Nephron (organoid): ENCODE results near the gene COL6A2.

ENCODE experiments used
- H3K27ac Mint-ChIP-seq, 3 experiments: 2 replicates each; pipeline ENCODE4 v1.8.0; 2020; ENCODE audit warnings: mixed read lengths in 3 of 3, mild to moderate bottlenecking in 2 of 3, moderate library complexity in 1 of 3
- H3K27me3 Mint-ChIP-seq: 2 replicates; pipeline ENCODE4 v1.8.0; 2021; ENCODE audit warnings: low read depth, mild to moderate bottlenecking, moderate library complexity, mixed read lengths
- H3K36me3 Mint-ChIP-seq: 2 replicates; pipeline ENCODE4 v1.8.0; 2020; ENCODE audit warnings: low read depth, mixed read lengths
- H3K4me1 Mint-ChIP-seq: 2 replicates; pipeline ENCODE4 v1.8.0; 2020; ENCODE audit warnings: mixed read lengths
- H3K4me3 Mint-ChIP-seq, 3 experiments: 2 replicates each; pipeline ENCODE4 v1.8.0; 2020; ENCODE audit warnings: mild to moderate bottlenecking in 3 of 3, mixed read lengths in 3 of 3, moderate library complexity in 2 of 3
- H3K9me3 Mint-ChIP-seq: 2 replicates; pipeline ENCODE4 v1.8.0; 2020; ENCODE audit warnings: mixed read lengths
- CTCF ChIP-seq, 3 experiments: fragments of 200-600 bp; sonication (generic); IDR thresholded peaks; one replicate each; pipeline ENCODE4 v1.5.0; 2021; ENCODE audit warnings: antibody characterized with exemption in 3 of 3; ENCODE audit not compliant: unreplicated experiment in 3 of 3

Gene COL6A2

GRCh38 chr21:46051821-46052675 lies 45.9 kb upstream of the COL6A2 start:
- TF ChIP-seq CTCF (IDR thresholded peaks at IDR 0.05; ENCODE audit: unreplicated experiment in 3 of 3): no peak
- no peaks in the 10 kb centered on the region for H3K36me3 Mint-ChIP-seq
- no peaks in the 10 kb centered on the region for H3K27me3 Mint-ChIP-seq
- H3K4me1 Mint-ChIP-seq: peaks cover 33% of the 10 kb centered on the region
- peak overlapping the region in 2 of 3 experiments; percentile 81 to 96 for H3K27ac Mint-ChIP-seq
- H3K4me3 Mint-ChIP-seq: no peak overlapping the region
- H3K9me3 Mint-ChIP-seq: peaks cover 2% of the 10 kb centered on the region

GRCh38 chr21:46052703-46053651 lies 44.9 kb upstream of the COL6A2 start:
- no peak for TF ChIP-seq CTCF (IDR thresholded peaks at IDR 0.05; ENCODE audit: unreplicated experiment in 3 of 3)
- Mint-ChIP-seq H3K27me3 (peaks cover 3% of the 10 kb centered on the region), H3K36me3 (no peaks in the 10 kb centered on the region), H3K4me1 (peaks cover 42% of the 10 kb centered on the region), H3K9me3 (peaks cover 2% of the 10 kb centered on the region), H3K4me3 (no peak overlapping the region), H3K27ac (peak overlapping the region in 2 of 3 experiments; percentile 96 to 98)

- H3K27me3 Mint-ChIP-seq: peaks cover 10% of the 10 kb centered on the region
- H3K4me1 Mint-ChIP-seq: peaks cover 49% of the 10 kb centered on the region
- TF ChIP-seq CTCF (IDR thresholded peaks at IDR 0.05; ENCODE audit: unreplicated experiment in 3 of 3): no peak
- peaks cover 5% of the 10 kb centered on the region for H3K9me3 Mint-ChIP-seq
- H3K4me3 Mint-ChIP-seq: peak overlapping the region in 1 of 3 experiments; percentile 35
- peak overlapping the region in 2 of 3 experiments; percentile 96 to 98 for H3K27ac Mint-ChIP-seq
- H3K36me3 Mint-ChIP-seq: no peaks in the 10 kb centered on the region
Observed at GRCh38 chr21:46054031-46054430, 43.9 kb upstream of the COL6A2 start.

GRCh38 chr21:46054451-46054881 lies 43.4 kb upstream of the COL6A2 start:
- no peak for TF ChIP-seq CTCF (IDR thresholded peaks at IDR 0.05; ENCODE audit: unreplicated experiment in 3 of 3)
- H3K4me1 Mint-ChIP-seq: peaks cover 49% of the 10 kb centered on the region
- H3K27ac Mint-ChIP-seq: peak overlapping the region in 2 of 3 experiments; percentile 96 to 98
- H3K4me3 Mint-ChIP-seq: peak overlapping the region in 2 of 3 experiments; percentile 32 to 35
- peaks cover 10% of the 10 kb centered on the region for H3K27me3 Mint-ChIP-seq
- H3K36me3 Mint-ChIP-seq: no peaks in the 10 kb centered on the region
- peaks cover 8% of the 10 kb centered on the region for H3K9me3 Mint-ChIP-seq

GRCh38 chr21:46055863-46056281 lies 42.0 kb upstream of the COL6A2 start:
- H3K9me3 Mint-ChIP-seq: peaks cover 11% of the 10 kb centered on the region
- H3K36me3 Mint-ChIP-seq: no peaks in the 10 kb centered on the region
- no peak for TF ChIP-seq CTCF (IDR thresholded peaks at IDR 0.05; ENCODE audit: unreplicated experiment in 3 of 3)
- peak overlapping the region; percentile 82 to 98 (median 92) for H3K27ac Mint-ChIP-seq
- H3K4me1 Mint-ChIP-seq: peaks cover 49% of the 10 kb centered on the region
- peaks cover 10% of the 10 kb centered on the region for H3K27me3 Mint-ChIP-seq
- H3K4me3 Mint-ChIP-seq: peak overlapping the region in 1 of 3 experiments; percentile 24
